A549 (cell line): ENCODE data around the gene GABPA. TPM values are rescaled to one million over a fixed set of nuclear protein-coding genes. Genes with fewer than 3 reads are reported as not detected.

Experiments used
- ATAC-seq, 2 experiments: fragments of 200-7000 bp in 1 of 2; fragments of >200 bp in 1 of 2; cut with Nextera tagmentation in 1 of 2; cut with Tn5 transposase in 1 of 2; 3 replicates each; pipeline versions ENCODE4 v1.8.0 to v1.9.1; 2018 to 2020; ENCODE audit warnings: mild to moderate bottlenecking in 1 of 2, moderate library complexity in 1 of 2
- CTCF ChIA-PET: fragments of 300-600 bp; sonication (Branson Sonifier 250); formaldehyde crosslinking; extraction: SDS; loops from one replicate; lab custom pipeline; 2021; ENCODE audit warnings: antibody characterized with exemption, inconsistent platforms; lab: Yijun Ruan, JAX
- POLR2A ChIA-PET: fragments of 350-600 bp; formaldehyde crosslinking; extraction: SDS; loops from one replicate; lab custom pipeline; 2021; ENCODE audit warnings: antibody characterized with exemption, inconsistent platforms; lab: Yijun Ruan, JAX
- DNase-seq, 2 experiments: peaks; one replicate each; pipeline versions ENCODE4 v3.0.0 to v3.0.0-alpha.2; 2011 to 2016; ENCODE audit warnings: low read depth in 1 of 2, low spot score in 1 of 2
- FAIRE-seq: peaks from 2 replicates; lab custom pipeline; 2011; peaks lifted over from hg19 to GRCh38; lab: Jason Lieb, UNC
- H3K27ac ChIP-seq, 2 experiments: fragments of >200 bp; sonication (Bioruptor Twin); formaldehyde crosslinking; 3 replicates each; pipeline ENCODE4 v1.5.1; 2016 to 2017
- H3K4me1 ChIP-seq: fragments of >200 bp; sonication (Bioruptor Twin); formaldehyde crosslinking; 3 replicates; pipeline ENCODE4 v1.6.1; 2016
- H3K4me2 ChIP-seq: fragments of >200 bp; sonication (Bioruptor Twin); formaldehyde crosslinking; 3 replicates; pipeline ENCODE4 v1.6.1; 2016
- H3K4me3 ChIP-seq: fragments of >200 bp; sonication (Bioruptor Twin); formaldehyde crosslinking; 3 replicates; pipeline ENCODE4 v1.5.1; 2016
- H3K9me3 ChIP-seq: fragments of >200 bp; sonication (Bioruptor Twin); formaldehyde crosslinking; 3 replicates; pipeline ENCODE4 v1.6.1; 2016
- BCL3 ChIP-seq: fragments of >200 bp; sonication (Bioruptor Twin); formaldehyde crosslinking; IDR thresholded peaks from 3 replicates; pipeline ENCODE4 v1.6.1; 2016
- CBX8 ChIP-seq: fragments of 200-600 bp; sonication (generic); IDR thresholded peaks from 2 replicates; pipeline ENCODE4 v1.6.1; 2016
- CEBPB ChIP-seq, 2 experiments: fragments of >200 bp in 1 of 2; sonication (Bioruptor Twin) in 1 of 2; formaldehyde crosslinking in 1 of 2; IDR thresholded peaks; 2 replicates each; pipeline ENCODE4 v1.6.1; 2012 to 2016
- CHD2 ChIP-seq: fragments of 150-350 bp; IDR thresholded peaks from 2 replicates; pipeline ENCODE4 v1.6.1; 2014; ENCODE audit warnings: low read length; ENCODE audit not compliant: partially characterized antibody
- EHF ChIP-seq: fragments of 250-450 bp; sonication (Bioruptor Pico); IDR thresholded peaks from 2 replicates; pipeline ENCODE4 v1.5.0; 2020; ENCODE audit warnings: mild to moderate bottlenecking
- EHMT2 ChIP-seq: fragments of 200-600 bp; sonication (generic); IDR thresholded peaks from 2 replicates; pipeline ENCODE4 v1.6.1; 2016; ENCODE audit warnings: antibody characterized with exemption, low read depth, mild to moderate bottlenecking, moderate library complexity
- ELK1 ChIP-seq: fragments of 150-350 bp; IDR thresholded peaks from 2 replicates; pipeline ENCODE4 v1.6.1; 2014; ENCODE audit warnings: low read depth, mild to moderate bottlenecking, low read length
- EP300 ChIP-seq, 2 experiments: fragments of >200 bp; sonication (Bioruptor Twin); formaldehyde crosslinking; IDR thresholded peaks; 2 replicates in 1 of 2; 3 replicates in 1 of 2; pipeline ENCODE4 v1.6.1; 2016 to 2017
- FOSB ChIP-seq: fragments of 250-450 bp; sonication (Bioruptor Pico); IDR thresholded peaks from 2 replicates; pipeline ENCODE4 v1.5.0; 2020; ENCODE audit warnings: mild to moderate bottlenecking, moderate library complexity
- FOXS1 ChIP-seq: fragments of 250-450 bp; sonication (Bioruptor Pico); IDR thresholded peaks from 2 replicates; pipeline ENCODE4 v1.5.0; 2020; ENCODE audit warnings: mild to moderate bottlenecking, moderate library complexity
- GATA3 ChIP-seq: IDR thresholded peaks from 2 replicates; pipeline ENCODE4 v1.6.1; 2012; ENCODE audit warnings: borderline replicate concordance
- HOXA7 ChIP-seq: fragments of 250-450 bp; sonication (Bioruptor Pico); IDR thresholded peaks from 2 replicates; pipeline ENCODE4 v1.5.0; 2020; ENCODE audit warnings: mild to moderate bottlenecking, moderate library complexity
- HOXB5 ChIP-seq: fragments of 250-450 bp; sonication (Bioruptor Pico); IDR thresholded peaks from 2 replicates; pipeline ENCODE4 v1.5.0; 2020; ENCODE audit warnings: mild to moderate bottlenecking, moderate library complexity
- KDM1A ChIP-seq: fragments of 200-600 bp; sonication (generic); IDR thresholded peaks from 2 replicates; pipeline ENCODE4 v1.6.1; 2016; ENCODE audit warnings: low read depth, mild to moderate bottlenecking
- MAFK ChIP-seq: fragments of 450-650 bp; IDR thresholded peaks from 2 replicates; pipeline ENCODE4 v1.6.1; 2014; ENCODE audit not compliant: partially characterized antibody
- MYC ChIP-seq: IDR thresholded peaks from 2 replicates; pipeline ENCODE4 v1.6.1; 2012; ENCODE audit warnings: mild to moderate bottlenecking, inconsistent platforms, low read length, improper control_type of control experiment, borderline replicate concordance
- NPAS2 ChIP-seq: fragments of 250-450 bp; sonication (Bioruptor Pico); IDR thresholded peaks from 2 replicates; pipeline ENCODE4 v1.8.0; 2022; ENCODE audit warnings: mild to moderate bottlenecking, moderate library complexity, borderline replicate concordance
- NR3C1 ChIP-seq: fragments of >200 bp; sonication (Bioruptor Twin); formaldehyde crosslinking; IDR thresholded peaks from 3 replicates; pipeline ENCODE4 v1.6.1; 2017
- PHF8 ChIP-seq: fragments of 200-600 bp; sonication (generic); IDR thresholded peaks from 2 replicates; pipeline ENCODE4 v1.6.1; 2016; ENCODE audit warnings: low read depth, mild to moderate bottlenecking, antibody characterized with exemption, moderate library complexity, borderline replicate concordance
- POLR2AphosphoS2 ChIP-seq: conservative IDR thresholded peaks from 2 replicates; pipeline ENCODE4 v1.6.1; 2012; ENCODE audit warnings: low read length, improper control_type of control experiment, inconsistent platforms
- REST ChIP-seq: fragments of 200-600 bp; sonication (generic); IDR thresholded peaks from 2 replicates; pipeline ENCODE4 v1.6.1; 2016; ENCODE audit warnings: antibody characterized with exemption, mild to moderate bottlenecking, moderate library complexity
- ZNF302 ChIP-seq: fragments of 250-450 bp; sonication (Bioruptor Pico); IDR thresholded peaks from 2 replicates; pipeline ENCODE4 v1.9.0; 2021; ENCODE audit warnings: inconsistent platforms, mild to moderate bottlenecking, moderate library complexity
- ZSCAN20 ChIP-seq: fragments of 250-450 bp; sonication (Bioruptor Pico); IDR thresholded peaks from 2 replicates; pipeline ENCODE4 v1.8.0; 2022; ENCODE audit warnings: mild to moderate bottlenecking, moderate library complexity
- WGBS: methylation state at CpG from one replicate; pipeline ENCODE4 v1.1.6; 2017; ENCODE audit errors: missing lambda C conversion rate; 5-methylcytosine and 5-hydroxymethylcytosine counted together
- polyA plus RNA-seq, 4 experiments: library from polyadenylated mRNA; depleted of rRNA in 3 of 4; stranded (reverse); fragments of >200 nt; fragmentation: RNase III in 1 of 4; extraction: RNeasy Plus Mini Kit Qiagen cat#74134 plus additional on column Dnase treatment in 1 of 4; gene quantifications; 2 replicates in 3 of 4; 3 replicates in 1 of 4; pipeline ENCODE4 v1.2.3, GENCODE V29; 2011 to 2017
- TF ChIP-seq, protein P1 (sequence below): IDR thresholded peaks from 2 replicates; pipeline ENCODE4 v1.6.1; 2012; ENCODE audit warnings: low read depth, borderline replicate concordance
- TF ChIP-seq, protein P2 (sequence below): fragments of >200 bp; sonication (Bioruptor Twin); formaldehyde crosslinking; IDR thresholded peaks from 2 replicates; pipeline ENCODE4 v1.6.1; 2016
- TF ChIP-seq, protein P3 (sequence below): fragments of 250-450 bp; sonication (Bioruptor Pico); IDR thresholded peaks from 2 replicates; pipeline ENCODE4 v1.5.0; 2020; ENCODE audit warnings: low read depth, mild to moderate bottlenecking, moderate library complexity

GABPA gene
- polyA plus RNA-seq, 2 of the 4 experiments (the other 2 are of a cell fraction), result 7.3 to 17.3 TPM

DNA sequence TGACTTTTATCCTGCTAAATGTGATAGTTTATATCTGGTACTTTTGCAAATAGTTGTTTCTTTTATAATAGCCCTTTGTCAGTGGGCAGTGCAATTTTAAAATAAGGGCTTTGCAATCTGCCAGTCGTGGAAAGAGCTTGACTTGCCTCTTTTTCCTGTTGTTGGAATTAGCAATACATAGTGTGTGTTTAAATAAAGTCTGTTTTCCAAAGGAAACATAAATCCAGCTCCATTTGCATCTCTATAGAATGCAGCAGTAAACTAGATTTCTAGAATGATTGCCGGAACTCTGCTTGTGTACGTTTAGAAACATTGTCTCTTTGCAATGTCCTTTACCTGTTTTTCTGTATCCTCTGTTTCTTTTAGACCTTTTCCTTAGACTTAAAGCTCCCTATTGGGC lies 33.1 kb downstream of the GABPA start:
- FAIRE-seq, result no peak
- DNase-seq, result no peak
- no peak overlapping the region for H3K4me2 ChIP-seq
- H3K4me1 ChIP-seq, result no peaks in the 10 kb centered on the region
- H3K9me3 ChIP-seq, result no peaks in the 10 kb centered on the region
- WGBS, result 80% methylated on average over 3 of the region's 3 CpGs
- no peak for TF ChIP-seq POLR2AphosphoS2
- TF ChIP-seq NR3C1, result no peak
- no peak for ATAC-seq
- ChIA-PET POLR2A (no interaction called here), CTCF (no interaction called here)
- H3K27ac ChIP-seq, result no peak overlapping the region
- no peak overlapping the region for H3K4me3 ChIP-seq

- ChIA-PET CTCF (no interaction called here), POLR2A (no interaction called here)
- Histone ChIP-seq H3K4me1 (no peaks in the 10 kb centered on the region), H3K9me3 (no peaks in the 10 kb centered on the region), H3K4me2 (no peak overlapping the region), H3K27ac (no peak overlapping the region), H3K4me3 (no peak overlapping the region)
- TF ChIP-seq EHMT2 (no peak), PHF8 (no peak), POLR2AphosphoS2 (no peak), CHD2 (no peak), ZNF302 (no peak), EHF (CRISPR knock-in tag) (no peak), EP300 (IDR thresholded peaks at IDR 0.05) (no peak), FOXS1 (CRISPR knock-in tag) (no peak), FOSB (CRISPR knock-in tag) (no peak), CBX8 (no peak), MYC (no peak), GATA3 (no peak), BCL3 (no peak), KDM1A (no peak), MAFK (no peak)
- TF ChIP-seq, protein P1, sequence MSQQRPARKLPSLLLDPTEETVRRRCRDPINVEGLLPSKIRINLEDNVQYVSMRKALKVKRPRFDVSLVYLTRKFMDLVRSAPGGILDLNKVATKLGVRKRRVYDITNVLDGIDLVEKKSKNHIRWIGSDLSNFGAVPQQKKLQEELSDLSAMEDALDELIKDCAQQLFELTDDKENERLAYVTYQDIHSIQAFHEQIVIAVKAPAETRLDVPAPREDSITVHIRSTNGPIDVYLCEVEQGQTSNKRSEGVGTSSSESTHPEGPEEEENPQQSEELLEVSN, result no peak
- TF ChIP-seq, protein P2, sequence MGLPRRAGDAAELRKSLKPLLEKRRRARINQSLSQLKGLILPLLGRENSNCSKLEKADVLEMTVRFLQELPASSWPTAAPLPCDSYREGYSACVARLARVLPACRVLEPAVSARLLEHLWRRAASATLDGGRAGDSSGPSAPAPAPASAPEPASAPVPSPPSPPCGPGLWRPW, result no peak
- ATAC-seq (no peak), DNase-seq (no peak), FAIRE-seq (no peak)
- WGBS, result 53% methylated on average over 2 of the region's 2 CpGs
Observed at GRCh38 chr21:25772686-25773085, 37.9 kb downstream of the GABPA start.

GRCh38 chr21:25776440-25776839 lies 41.7 kb downstream of the GABPA start:
- ChIA-PET POLR2A (no interaction called here), CTCF (interaction anchor here (0.7 kb wide), 1 partner anchor 25 kb away, joined by 3 read pairs; no protein-coding TSS in a partner anchor)
- 41% methylated on average over 4 of the region's 4 CpGs for WGBS
- FAIRE-seq, result no peak
- H3K4me2 ChIP-seq, result no peak overlapping the region
- H3K4me1 ChIP-seq, result no peaks in the 10 kb centered on the region
- no peak for DNase-seq
- H3K9me3 ChIP-seq, result no peaks in the 10 kb centered on the region
- H3K27ac ChIP-seq, result no peak overlapping the region
- H3K4me3 ChIP-seq, result no peak overlapping the region
- no peak for ATAC-seq
- TF ChIP-seq NPAS2 (no peak), FOXS1 (CRISPR knock-in tag) (no peak), ZSCAN20 (no peak), KDM1A (no peak), CBX8 (no peak), ELK1 (no peak), FOSB (CRISPR knock-in tag) (no peak), CEBPB (IDR thresholded peaks at IDR 0.05) (no peak), HOXB5 (CRISPR knock-in tag) (no peak), EP300 (IDR thresholded peaks at IDR 0.05) (no peak), HOXA7 (no peak), MAFK (no peak), REST (no peak), EHF (CRISPR knock-in tag) (no peak)
- TF ChIP-seq, protein P3, sequence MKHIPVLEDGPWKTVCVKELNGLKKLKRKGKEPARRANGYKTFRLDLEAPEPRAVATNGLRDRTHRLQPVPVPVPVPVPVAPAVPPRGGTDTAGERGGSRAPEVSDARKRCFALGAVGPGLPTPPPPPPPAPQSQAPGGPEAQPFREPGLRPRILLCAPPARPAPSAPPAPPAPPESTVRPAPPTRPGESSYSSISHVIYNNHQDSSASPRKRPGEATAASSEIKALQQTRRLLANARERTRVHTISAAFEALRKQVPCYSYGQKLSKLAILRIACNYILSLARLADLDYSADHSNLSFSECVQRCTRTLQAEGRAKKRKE, result no peak
- TF ChIP-seq, protein P1, result no peak
